PC-9 (cell line): ENCODE measurements around the gene PSMD2.

Experiments used
- CTCF ChIP-seq: fragments of 200-600 bp; sonication (generic); conservative IDR thresholded peaks from 2 replicates; pipeline ENCODE4 v1.6.1; 2017; ENCODE audit warnings: mixed run types, antibody characterized with exemption, mild to moderate bottlenecking, moderate library complexity
- EZH2 ChIP-seq: fragments of 200-600 bp; sonication (generic); IDR thresholded peaks from 2 replicates; pipeline ENCODE4 v1.8.0; 2017; ENCODE audit warnings: antibody characterized with exemption, low read depth

- TF ChIP-seq CTCF: no peak
- TF ChIP-seq EZH2: no peak
Measured at GRCh38 chr3:184317201-184317600, 18.2 kb downstream of the PSMD2 start.
